H9 (cell line): ENCODE measurements around the gene TRPM1. TPM values are rescaled to one million over a fixed set of nuclear protein-coding genes. Genes with fewer than 3 reads are reported as not detected.

Experiments used
- DNase-seq: peaks from one replicate; pipeline ENCODE4 v3.0.0-alpha.2; 2017
- H2AFZ ChIP-seq: one replicate; pipeline ENCODE4 v1.6.1; 2013; ENCODE audit warnings: mild to moderate bottlenecking, low read length, control low read depth, moderate library complexity
- H2AK5ac ChIP-seq: 2 replicates; pipeline ENCODE4 v1.6.1; 2013; ENCODE audit warnings: low read length, control low read depth, mixed read lengths; ENCODE audit not compliant: insufficient read length
- H2BK120ac ChIP-seq: one replicate; pipeline ENCODE4 v1.6.1; 2013; ENCODE audit warnings: low read depth, mild to moderate bottlenecking, low read length, control low read depth, inconsistent platforms; ENCODE audit not compliant: poor library complexity, severe bottlenecking
- H2BK12ac ChIP-seq: 2 replicates; pipeline ENCODE4 v1.6.1; 2013; ENCODE audit warnings: low read length, control low read depth, mixed read lengths, low read depth; ENCODE audit not compliant: insufficient read length
- H2BK15ac ChIP-seq: 2 replicates; pipeline ENCODE4 v1.6.1; 2013; ENCODE audit warnings: low read depth, low read length, control low read depth
- H2BK20ac ChIP-seq: one replicate; pipeline ENCODE4 v1.6.1; 2013; ENCODE audit warnings: low read depth, mild to moderate bottlenecking, low read length, control low read depth, inconsistent platforms; ENCODE audit not compliant: poor library complexity, severe bottlenecking
- H2BK5ac ChIP-seq: 2 replicates; pipeline ENCODE4 v1.6.1; 2013; ENCODE audit warnings: low read length, control low read depth, mixed read lengths; ENCODE audit not compliant: insufficient read length
- H3K14ac ChIP-seq: 2 replicates; pipeline ENCODE4 v1.6.1; 2013; ENCODE audit warnings: low read length, control low read depth; ENCODE audit not compliant: insufficient read depth
- H3K18ac ChIP-seq: 2 replicates; pipeline ENCODE4 v1.6.1; 2013; ENCODE audit warnings: low read depth, mild to moderate bottlenecking, mixed read lengths, low read length, control low read depth; ENCODE audit not compliant: insufficient read length
- H3K23ac ChIP-seq: 2 replicates; pipeline ENCODE4 v1.6.1; 2013; ENCODE audit warnings: low read length, control low read depth, mixed read lengths, low read depth; ENCODE audit not compliant: insufficient read length
- H3K23me2 ChIP-seq: 2 replicates; pipeline ENCODE4 v1.6.1; 2013; ENCODE audit warnings: low read depth, mild to moderate bottlenecking, mixed read lengths, low read length, control low read depth; ENCODE audit not compliant: insufficient read length, poor library complexity, severe bottlenecking
- H3K27ac ChIP-seq: 2 replicates; pipeline ENCODE4 v1.5.1; 2013; ENCODE audit warnings: low read length, control low read depth, mixed read lengths, low read depth; ENCODE audit not compliant: insufficient read length
- H3K27me3 ChIP-seq: 2 replicates; pipeline ENCODE4 v1.6.1; 2013; ENCODE audit warnings: low read length, control low read depth, inconsistent platforms; ENCODE audit not compliant: insufficient read depth
- H3K4ac ChIP-seq: 2 replicates; pipeline ENCODE4 v1.6.1; 2013; ENCODE audit warnings: low read depth, mild to moderate bottlenecking, control low read depth, inconsistent platforms, low read length, moderate library complexity
- H3K4me1 ChIP-seq: 2 replicates; pipeline ENCODE4 v1.6.1; 2013; ENCODE audit warnings: low read length, control low read depth, inconsistent platforms; ENCODE audit not compliant: insufficient read depth
- H3K4me2 ChIP-seq: 2 replicates; pipeline ENCODE4 v1.6.1; 2013; ENCODE audit warnings: low read length, control low read depth, mixed read lengths; ENCODE audit not compliant: insufficient read length, insufficient read depth
- H3K56ac ChIP-seq: 2 replicates; pipeline ENCODE4 v1.6.1; 2013; ENCODE audit warnings: low read depth, mild to moderate bottlenecking, mixed read lengths, low read length, control low read depth; ENCODE audit not compliant: insufficient read length
- H3K79me1 ChIP-seq: 2 replicates; pipeline ENCODE4 v1.6.1; 2013; ENCODE audit warnings: low read depth, mild to moderate bottlenecking, moderate library complexity, low read length, control low read depth, inconsistent platforms; ENCODE audit not compliant: insufficient read depth, poor library complexity, severe bottlenecking
- H3K79me2 ChIP-seq: 2 replicates; pipeline ENCODE4 v1.6.1; 2013; ENCODE audit warnings: low read length, control low read depth, inconsistent platforms; ENCODE audit not compliant: insufficient read depth
- H3K9ac ChIP-seq: 2 replicates; pipeline ENCODE4 v1.6.1; 2013; ENCODE audit warnings: low read length, control low read depth, mixed read lengths; ENCODE audit not compliant: insufficient read length; ENCODE audit errors: extremely low read depth
- H3K9me3 ChIP-seq: one replicate; pipeline ENCODE4 v1.6.1; 2013; ENCODE audit warnings: low read depth, low read length, inconsistent platforms; ENCODE audit not compliant: control insufficient read depth
- H3T11ph ChIP-seq: one replicate; pipeline ENCODE4 v1.6.1; 2013; ENCODE audit warnings: mild to moderate bottlenecking, low read length, control low read depth, inconsistent platforms
- H4K20me1 ChIP-seq: one replicate; pipeline ENCODE4 v1.6.1; 2013; ENCODE audit not compliant: control insufficient read depth, insufficient read length, insufficient read depth
- H4K5ac ChIP-seq: 2 replicates; pipeline ENCODE4 v1.6.1; 2013; ENCODE audit warnings: low read depth, mild to moderate bottlenecking, mixed read lengths, low read length, control low read depth; ENCODE audit not compliant: insufficient read length
- H4K8ac ChIP-seq: replicated peaks from 2 replicates; pipeline ENCODE4 v1.6.1; 2013; ENCODE audit warnings: low read length, control low read depth, mixed read lengths, low read depth; ENCODE audit not compliant: insufficient read length
- H4K91ac ChIP-seq: 2 replicates; pipeline ENCODE4 v1.6.1; 2013; ENCODE audit warnings: low read depth, mild to moderate bottlenecking, moderate library complexity, mixed read lengths, low read length, control low read depth; ENCODE audit not compliant: insufficient read length
- H3K27ac Mint-ChIP-seq, 3 experiments: 2 replicates in 2 of 3; 3 replicates in 1 of 3; pipeline ENCODE4 v1.8.0; 2020 to 2021; ENCODE audit warnings: mixed read lengths in 3 of 3, mild to moderate bottlenecking in 1 of 3, moderate library complexity in 1 of 3
- H3K27me3 Mint-ChIP-seq: 2 replicates; pipeline ENCODE4 v1.8.0; 2021; ENCODE audit warnings: low read depth, mild to moderate bottlenecking, moderate library complexity, mixed read lengths
- H3K36me3 Mint-ChIP-seq, 3 experiments: 2 replicates in 2 of 3; 3 replicates in 1 of 3; pipeline ENCODE4 v1.8.0; 2020 to 2021; ENCODE audit warnings: low read depth in 3 of 3, mixed read lengths in 3 of 3; ENCODE audit not compliant: insufficient read depth in 1 of 3
- H3K4me1 Mint-ChIP-seq, 2 experiments: 2 replicates each; pipeline ENCODE4 v1.8.0; 2020; ENCODE audit warnings: mixed read lengths in 2 of 2
- H3K4me3 Mint-ChIP-seq, 2 experiments: 2 replicates in 1 of 2; 3 replicates in 1 of 2; pipeline ENCODE4 v1.8.0; 2020 to 2021; ENCODE audit warnings: mild to moderate bottlenecking in 2 of 2, mixed read lengths in 2 of 2, moderate library complexity in 1 of 2
- H3K9me3 Mint-ChIP-seq, 2 experiments: 2 replicates in 1 of 2; 3 replicates in 1 of 2; pipeline ENCODE4 v1.8.0; 2020; ENCODE audit warnings: mild to moderate bottlenecking in 2 of 2, mixed read lengths in 2 of 2, moderate library complexity in 1 of 2
- WGBS: extraction: QIAGEN DNeasy Blood & Tissue Kit; methylation state at CpG from one replicate; pipeline ENCODE4 v1.1.7; 2013; ENCODE audit warnings: missing lambda C conversion rate, low lambda C conversion rate, mixed read lengths; ENCODE audit not compliant: insufficient read length; ENCODE audit errors: extremely low coverage; 5-methylcytosine and 5-hydroxymethylcytosine counted together
- total RNA-seq: library from RNA; stranded (reverse); gene quantifications from 2 replicates; pipeline ENCODE4 v1.2.1, GENCODE V29; 2021
- TF ChIP-seq, protein P1 (sequence below): fragments of 200-600 bp; sonication (generic); conservative IDR thresholded peaks from 3 replicates; pipeline ENCODE4 v1.8.0; 2021; ENCODE audit warnings: antibody characterized with exemption, mild to moderate bottlenecking

The TRPM1 gene
- total RNA-seq, 1 experiment from 2014 or later, result not detected

DNA sequence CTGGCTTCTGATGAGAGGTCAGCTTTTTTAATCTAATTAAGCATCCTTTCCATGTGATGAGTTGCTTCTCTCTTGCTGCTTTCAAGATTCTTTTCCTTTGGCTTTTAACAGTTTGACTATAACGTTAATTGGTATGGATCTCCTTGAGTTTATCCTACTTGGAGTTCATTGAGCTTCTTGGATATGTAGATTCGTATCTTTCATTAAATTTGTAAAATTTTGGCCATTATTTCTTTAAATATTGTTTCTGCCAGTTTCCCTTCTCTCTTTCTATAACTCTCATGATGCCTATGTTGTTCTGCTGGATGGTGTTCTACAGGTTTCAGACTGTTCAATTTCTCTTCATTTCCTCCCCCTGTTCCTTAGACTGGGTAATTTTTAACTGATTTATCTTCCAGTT lies 89.1 kb downstream of the TRPM1 start:
- Histone ChIP-seq H3K4me2 (no peak overlapping the region), H3K18ac (no peak overlapping the region), H3K79me1 (no peaks in the 10 kb centered on the region), H3K27ac (no peak overlapping the region), H3K23me2 (no peaks in the 10 kb centered on the region), H2AFZ (no peak overlapping the region), H3K56ac (no peak overlapping the region), H3K4me1 (no peaks in the 10 kb centered on the region), H2BK120ac (no peak overlapping the region), H2BK5ac (no peak overlapping the region), H3K23ac (no peak overlapping the region), H3K14ac (no peak overlapping the region), H3K27me3 (no peaks in the 10 kb centered on the region), H3K79me2 (no peaks in the 10 kb centered on the region), H3K9ac (no peak overlapping the region), H3K4ac (no peak overlapping the region), H2AK5ac (no peak overlapping the region), H4K5ac (no peak overlapping the region), H3T11ph (no peak overlapping the region), H4K91ac (no peak overlapping the region), H2BK12ac (no peak overlapping the region), H3K9me3 (no peaks in the 10 kb centered on the region), H2BK15ac (no peak overlapping the region), H2BK20ac (no peak overlapping the region), H4K20me1 (no peaks in the 10 kb centered on the region), H4K8ac (no peak overlapping the region)
- Mint-ChIP-seq H3K27me3 (no peaks in the 10 kb centered on the region; the same call in 1 of the 2 replicates), H3K36me3 (peaks cover 6 to 19% (median 7%) of the 10 kb centered on the region in 3 experiments; a peak in 6 of 7 replicates), H3K27ac (no peak overlapping the region), H3K4me1 (peaks cover 16 to 18% of the 10 kb centered on the region in 2 experiments), H3K9me3 (peaks cover 21 to 24% of the 10 kb centered on the region in 2 experiments), H3K4me3 (no peak overlapping the region)
- DNase-seq, result no peak
- TF ChIP-seq, protein P1, sequence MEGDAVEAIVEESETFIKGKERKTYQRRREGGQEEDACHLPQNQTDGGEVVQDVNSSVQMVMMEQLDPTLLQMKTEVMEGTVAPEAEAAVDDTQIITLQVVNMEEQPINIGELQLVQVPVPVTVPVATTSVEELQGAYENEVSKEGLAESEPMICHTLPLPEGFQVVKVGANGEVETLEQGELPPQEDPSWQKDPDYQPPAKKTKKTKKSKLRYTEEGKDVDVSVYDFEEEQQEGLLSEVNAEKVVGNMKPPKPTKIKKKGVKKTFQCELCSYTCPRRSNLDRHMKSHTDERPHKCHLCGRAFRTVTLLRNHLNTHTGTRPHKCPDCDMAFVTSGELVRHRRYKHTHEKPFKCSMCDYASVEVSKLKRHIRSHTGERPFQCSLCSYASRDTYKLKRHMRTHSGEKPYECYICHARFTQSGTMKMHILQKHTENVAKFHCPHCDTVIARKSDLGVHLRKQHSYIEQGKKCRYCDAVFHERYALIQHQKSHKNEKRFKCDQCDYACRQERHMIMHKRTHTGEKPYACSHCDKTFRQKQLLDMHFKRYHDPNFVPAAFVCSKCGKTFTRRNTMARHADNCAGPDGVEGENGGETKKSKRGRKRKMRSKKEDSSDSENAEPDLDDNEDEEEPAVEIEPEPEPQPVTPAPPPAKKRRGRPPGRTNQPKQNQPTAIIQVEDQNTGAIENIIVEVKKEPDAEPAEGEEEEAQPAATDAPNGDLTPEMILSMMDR, result no peak
- WGBS, result no CpG with 5 or more reads among the region's 2 CpGs
